Activated T-cell treated with anti-CD3 and anti-CD28 coated beads, Interleukin-2, amount 50 U/mL, for 24 hours (primary cell): ENCODE measurements around the gene TTC21B.

ENCODE experiments used
- DNase-seq: peaks from one replicate; pipeline ENCODE4 v3.0.0-alpha.2; 2020
- H3K27ac Mint-ChIP-seq: 2 replicates; pipeline ENCODE4 v1.8.0; 2020; ENCODE audit warnings: mild to moderate bottlenecking, mixed read lengths
- H3K27me3 Mint-ChIP-seq: 2 replicates; pipeline ENCODE4 v1.8.0; 2020; ENCODE audit warnings: mixed read lengths
- H3K36me3 Mint-ChIP-seq: 2 replicates; pipeline ENCODE4 v1.8.0; 2020; ENCODE audit warnings: low read depth, mixed read lengths
- H3K4me1 Mint-ChIP-seq: 2 replicates; pipeline ENCODE4 v1.8.0; 2020; ENCODE audit warnings: low read depth, mixed read lengths
- H3K4me3 Mint-ChIP-seq: 2 replicates; pipeline ENCODE4 v1.8.0; 2020; ENCODE audit warnings: mild to moderate bottlenecking, moderate library complexity, mixed read lengths
- H3K9me3 Mint-ChIP-seq: 2 replicates; pipeline ENCODE4 v1.8.0; 2020; ENCODE audit warnings: mixed read lengths

TTC21B gene

GRCh38 chr2:165852394-165852793, 101.2 kb downstream of the TTC21B start:
- no peak for DNase-seq
- no peak overlapping the region for H3K4me3 Mint-ChIP-seq
- H3K4me1 Mint-ChIP-seq, result no peaks in the 10 kb centered on the region
- H3K9me3 Mint-ChIP-seq, result peaks cover 25% of the 10 kb centered on the region
- H3K27ac Mint-ChIP-seq, result no peak overlapping the region
- peaks cover 46% of the 10 kb centered on the region for H3K36me3 Mint-ChIP-seq
- H3K27me3 Mint-ChIP-seq, result no peaks in the 10 kb centered on the region

GRCh38 chr2:165847001-165847400, 106.6 kb downstream of the TTC21B start:
- Mint-ChIP-seq H3K36me3 (peaks cover 3% of the 10 kb centered on the region), H3K4me3 (no peak overlapping the region), H3K9me3 (peaks cover 10% of the 10 kb centered on the region), H3K4me1 (no peaks in the 10 kb centered on the region), H3K27ac (no peak overlapping the region), H3K27me3 (no peaks in the 10 kb centered on the region)
- DNase-seq, result no peak

GRCh38 chr2:165846056-165846455, 107.5 kb downstream of the TTC21B start:
- no peak for DNase-seq
- H3K27me3 Mint-ChIP-seq, result no peaks in the 10 kb centered on the region
- peaks cover 5% of the 10 kb centered on the region for H3K36me3 Mint-ChIP-seq
- H3K27ac Mint-ChIP-seq, result no peak overlapping the region
- no peak overlapping the region for H3K4me3 Mint-ChIP-seq
- no peaks in the 10 kb centered on the region for H3K4me1 Mint-ChIP-seq
- H3K9me3 Mint-ChIP-seq, result peaks cover 6% of the 10 kb centered on the region

- H3K27ac Mint-ChIP-seq, result no peak overlapping the region
- no peak overlapping the region for H3K4me3 Mint-ChIP-seq
- no peaks in the 10 kb centered on the region for H3K4me1 Mint-ChIP-seq
- no peaks in the 10 kb centered on the region for H3K9me3 Mint-ChIP-seq
- H3K27me3 Mint-ChIP-seq, result no peaks in the 10 kb centered on the region
- peaks cover 2% of the 10 kb centered on the region for H3K36me3 Mint-ChIP-seq
- DNase-seq, result no peak
Measured at GRCh38 chr2:165844216-165844615, 109.4 kb downstream of the TTC21B start.

GRCh38 chr2:165843351-165843750, 110.2 kb downstream of the TTC21B start:
- Mint-ChIP-seq H3K36me3 (peaks cover 2% of the 10 kb centered on the region), H3K4me3 (no peak overlapping the region)

GRCh38 chr2:165840333-165840958, 113.1 kb downstream of the TTC21B start:
- Mint-ChIP-seq H3K4me3 (no peak overlapping the region), H3K27me3 (no peaks in the 10 kb centered on the region), H3K4me1 (no peaks in the 10 kb centered on the region), H3K36me3 (peaks cover 2% of the 10 kb centered on the region), H3K9me3 (no peaks in the 10 kb centered on the region), H3K27ac (no peak overlapping the region)
- DNase-seq, result no peak

More at GRCh38 chr2:165843351-165843750, 110.2 kb downstream of the TTC21B start:
- Mint-ChIP-seq H3K27ac (no peak overlapping the region), H3K4me1 (no peaks in the 10 kb centered on the region), H3K27me3 (no peaks in the 10 kb centered on the region), H3K9me3 (no peaks in the 10 kb centered on the region)
- DNase-seq, result no peak

- H3K27ac Mint-ChIP-seq, result no peak overlapping the region
- H3K36me3 Mint-ChIP-seq, result peaks cover 2% of the 10 kb centered on the region
- H3K9me3 Mint-ChIP-seq, result no peaks in the 10 kb centered on the region
- H3K4me3 Mint-ChIP-seq, result no peak overlapping the region
- no peaks in the 10 kb centered on the region for H3K27me3 Mint-ChIP-seq
- H3K4me1 Mint-ChIP-seq, result no peaks in the 10 kb centered on the region
- DNase-seq, result no peak
Measured at GRCh38 chr2:165839610-165840009, 114.0 kb downstream of the TTC21B start.

GRCh38 chr2:165837122-165837521, 116.5 kb downstream of the TTC21B start:
- no peak for DNase-seq
- Mint-ChIP-seq H3K27me3 (no peaks in the 10 kb centered on the region), H3K4me3 (no peak overlapping the region), H3K9me3 (no peaks in the 10 kb centered on the region), H3K27ac (no peak overlapping the region), H3K4me1 (no peaks in the 10 kb centered on the region), H3K36me3 (peaks cover 2% of the 10 kb centered on the region)

- H3K36me3 Mint-ChIP-seq, result no peaks in the 10 kb centered on the region
- H3K4me1 Mint-ChIP-seq, result no peaks in the 10 kb centered on the region
- no peaks in the 10 kb centered on the region for H3K27me3 Mint-ChIP-seq
- no peaks in the 10 kb centered on the region for H3K9me3 Mint-ChIP-seq
- H3K27ac Mint-ChIP-seq, result no peak overlapping the region
- no peak overlapping the region for H3K4me3 Mint-ChIP-seq
- no peak for DNase-seq
Measured at GRCh38 chr2:165835363-165835762, 118.2 kb downstream of the TTC21B start.

- Mint-ChIP-seq H3K36me3 (no peaks in the 10 kb centered on the region), H3K27me3 (no peaks in the 10 kb centered on the region), H3K4me3 (no peak overlapping the region), H3K9me3 (no peaks in the 10 kb centered on the region), H3K4me1 (no peaks in the 10 kb centered on the region), H3K27ac (no peak overlapping the region)
- DNase-seq, result no peak
Measured at GRCh38 chr2:165833156-165833555, 120.4 kb downstream of the TTC21B start.

- Mint-ChIP-seq H3K27ac (no peak overlapping the region), H3K4me1 (no peaks in the 10 kb centered on the region)
- no peak for DNase-seq
Measured at GRCh38 chr2:165827921-165828276, 125.7 kb downstream of the TTC21B start.

GRCh38 chr2:165827016-165827920, 126.3 kb downstream of the TTC21B start:
- H3K36me3 Mint-ChIP-seq, result no peaks in the 10 kb centered on the region
- peaks cover 7% of the 10 kb centered on the region for H3K27me3 Mint-ChIP-seq
- no peak overlapping the region for H3K4me3 Mint-ChIP-seq
- no peak overlapping the region for H3K27ac Mint-ChIP-seq
- no peaks in the 10 kb centered on the region for H3K4me1 Mint-ChIP-seq
- DNase-seq, result no peak
- no peaks in the 10 kb centered on the region for H3K9me3 Mint-ChIP-seq

More at GRCh38 chr2:165827921-165828276, 125.7 kb downstream of the TTC21B start:
- H3K9me3 Mint-ChIP-seq, result no peaks in the 10 kb centered on the region
- no peak overlapping the region for H3K4me3 Mint-ChIP-seq
- H3K36me3 Mint-ChIP-seq, result no peaks in the 10 kb centered on the region
- H3K27me3 Mint-ChIP-seq, result peaks cover 7% of the 10 kb centered on the region

GRCh38 chr2:165825041-165825440, 128.5 kb downstream of the TTC21B start:
- no peaks in the 10 kb centered on the region for H3K4me1 Mint-ChIP-seq
- H3K9me3 Mint-ChIP-seq, result no peaks in the 10 kb centered on the region
- no peak overlapping the region for H3K27ac Mint-ChIP-seq
- DNase-seq, result no peak
- no peak overlapping the region for H3K4me3 Mint-ChIP-seq
- H3K27me3 Mint-ChIP-seq, result peaks cover 7% of the 10 kb centered on the region
- no peaks in the 10 kb centered on the region for H3K36me3 Mint-ChIP-seq
